Prostate gland (tissue), 2 donors: ENCODE results near the gene PRKG1.

Experiments used
- CTCF ChIP-seq, 4 experiments: fragments of 200-600 bp in 2 of 4; fragments of 450-650 bp in 2 of 4; sonication (generic) in 2 of 4; IDR thresholded peaks; 1 replicate in 3 of 4; 2 replicates in 1 of 4; pipeline ENCODE4 v1.5.1; 2016 to 2019; ENCODE audit warnings: antibody characterized with exemption in 4 of 4, mild to moderate bottlenecking in 2 of 4, moderate library complexity in 2 of 4
- POLR2A ChIP-seq: fragments of 450-650 bp; IDR thresholded peaks from one replicate; pipeline ENCODE4 v1.6.1; 2016; ENCODE audit warnings: antibody characterized with exemption, mild to moderate bottlenecking
- POLR2AphosphoS5 ChIP-seq: sonication (generic); formaldehyde crosslinking; IDR thresholded peaks from one replicate; pipeline ENCODE4 v1.6.1; 2017; ENCODE audit warnings: antibody characterized with exemption

DNA sequence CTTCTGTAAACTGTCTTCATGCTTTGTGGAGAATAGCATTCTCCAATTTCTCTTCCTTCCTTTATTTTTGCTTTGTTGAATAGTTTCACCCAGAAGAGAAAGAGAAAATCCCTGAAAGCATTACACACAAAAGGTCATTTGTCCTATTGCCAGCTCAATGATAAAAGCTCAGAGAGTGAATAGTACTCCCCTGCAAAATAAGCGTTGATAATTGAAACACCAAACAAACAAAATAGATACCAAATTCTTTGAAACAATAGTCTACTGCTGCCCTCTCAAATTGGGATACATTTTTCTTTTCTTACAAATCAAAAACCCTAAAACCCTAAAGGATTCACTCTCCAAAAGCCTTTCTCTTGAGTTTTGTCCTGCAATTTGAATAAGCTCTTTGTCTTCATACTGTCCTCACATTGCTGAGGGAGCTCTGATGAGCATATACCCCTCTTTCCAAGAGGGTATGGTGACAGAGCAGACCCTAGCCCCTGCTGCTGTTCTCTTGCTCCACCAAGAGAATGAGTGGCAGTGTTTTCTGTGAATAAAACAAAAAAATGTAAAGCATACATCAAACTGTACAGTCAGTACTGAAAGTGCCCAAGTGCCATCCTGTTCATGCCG is 490.7 kb downstream of the PRKG1 start:
- TF ChIP-seq CTCF (IDR thresholded peaks at IDR 0.05) (no peak), POLR2AphosphoS5 (no peak), POLR2A (no peak)
